Lower leg skin (tissue), 4 donors: Measurements from ENCODE around the gene GSTP1. TPM values are rescaled to one million over a fixed set of nuclear protein-coding genes. Genes with fewer than 3 reads are reported as not detected.
A peak's percentile ranks its signal among the peaks of the same experiment; 100 is the strongest.
"Not testable (repeated sequence)": the region's sequence is repeated elsewhere in the genome, so short reads cannot be mapped to it uniquely, and the experiment has no call there.

Experiments
- DNase-seq, 2 donors: peaks; one replicate each; pipeline ENCODE4 v3.0.0-alpha.2; 2019; ENCODE audit warnings: low spot score in 2 of 2
- H3K4me3 ChIP-seq: fragments of 200-600 bp; sonication (generic); 2 replicates; pipeline ENCODE4 v1.5.1; 2017; ENCODE audit warnings: mild to moderate bottlenecking, low read depth; ENCODE audit not compliant: poor library complexity, severe bottlenecking
- POLR2A ChIP-seq, 2 donors: fragments of 450-650 bp; IDR thresholded peaks; one replicate each; pipeline ENCODE4 v1.6.1; 2016 to 2017; ENCODE audit warnings: antibody characterized with exemption in 2 of 2, mild to moderate bottlenecking in 1 of 2, moderate library complexity in 1 of 2
- WGBS, 2 donors: methylation state at CpG; one replicate each; pipeline ENCODE4 v1.1.5; 2018; 5-methylcytosine and 5-hydroxymethylcytosine counted together
- intact Hi-C: fragments of 100-400 bp; cut with DNase I; formaldehyde crosslinking; loops from one replicate; pipeline ENCODE4 v1.15.0; 2023; ENCODE audit warnings: low total_unique reads
- total RNA-seq, 4 donors: library from RNA; depleted of rRNA; stranded (reverse); fragments of >200 nt; gene quantifications; one replicate each; pipeline ENCODE4 v1.1.0, GENCODE V29; 2016
- TF ChIP-seq, protein P1 (sequence below), 3 donors: fragments of 450-650 bp; IDR thresholded peaks; one replicate each; pipeline ENCODE4 v1.5.1; 2016; ENCODE audit warnings: antibody characterized with exemption in 3 of 3, mild to moderate bottlenecking in 3 of 3, moderate library complexity in 2 of 3

GSTP1 gene
- total RNA-seq, 4 donors from 2014 or later, result 1,126 to 2,386 (median 2,019) TPM

GRCh38 chr11:67588136-67588503 is 4.5 kb downstream of the GSTP1 start:
- intact Hi-C loops, result no loop called here
- no peak overlapping the region for H3K4me3 ChIP-seq
- WGBS, 2 donors, result 83 to 100% methylated on average over 1 of the region's 1 CpG
- no peak for DNase-seq
- TF ChIP-seq POLR2A (IDR thresholded peaks at IDR 0.05), result no peak
- TF ChIP-seq, protein P1, sequence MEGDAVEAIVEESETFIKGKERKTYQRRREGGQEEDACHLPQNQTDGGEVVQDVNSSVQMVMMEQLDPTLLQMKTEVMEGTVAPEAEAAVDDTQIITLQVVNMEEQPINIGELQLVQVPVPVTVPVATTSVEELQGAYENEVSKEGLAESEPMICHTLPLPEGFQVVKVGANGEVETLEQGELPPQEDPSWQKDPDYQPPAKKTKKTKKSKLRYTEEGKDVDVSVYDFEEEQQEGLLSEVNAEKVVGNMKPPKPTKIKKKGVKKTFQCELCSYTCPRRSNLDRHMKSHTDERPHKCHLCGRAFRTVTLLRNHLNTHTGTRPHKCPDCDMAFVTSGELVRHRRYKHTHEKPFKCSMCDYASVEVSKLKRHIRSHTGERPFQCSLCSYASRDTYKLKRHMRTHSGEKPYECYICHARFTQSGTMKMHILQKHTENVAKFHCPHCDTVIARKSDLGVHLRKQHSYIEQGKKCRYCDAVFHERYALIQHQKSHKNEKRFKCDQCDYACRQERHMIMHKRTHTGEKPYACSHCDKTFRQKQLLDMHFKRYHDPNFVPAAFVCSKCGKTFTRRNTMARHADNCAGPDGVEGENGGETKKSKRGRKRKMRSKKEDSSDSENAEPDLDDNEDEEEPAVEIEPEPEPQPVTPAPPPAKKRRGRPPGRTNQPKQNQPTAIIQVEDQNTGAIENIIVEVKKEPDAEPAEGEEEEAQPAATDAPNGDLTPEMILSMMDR (IDR thresholded peaks at IDR 0.05), result no peak

DNA sequence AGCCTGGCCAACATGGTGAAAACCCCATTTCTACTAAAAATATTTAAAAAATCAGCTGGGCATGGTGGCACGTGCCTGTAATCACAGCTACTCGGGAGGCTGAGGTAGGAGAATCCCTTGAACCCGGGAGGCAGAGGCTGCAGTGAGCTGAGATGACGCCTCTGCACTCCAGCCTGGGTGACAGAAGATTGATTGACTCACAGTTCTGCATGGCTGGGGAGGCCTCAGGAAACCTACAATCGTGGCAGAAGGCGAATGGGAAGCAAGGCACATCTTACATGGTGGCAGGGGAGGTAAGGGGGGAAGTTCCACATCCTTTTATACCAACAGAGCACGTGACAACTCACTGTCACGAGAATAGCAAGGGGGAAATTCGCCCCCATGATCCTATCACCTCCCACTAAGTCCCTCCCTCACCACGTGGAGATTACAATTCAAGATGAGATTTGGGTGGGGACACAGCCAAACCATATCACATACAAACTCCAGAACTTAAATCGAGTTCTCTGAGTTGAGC is 5.3 kb downstream of the GSTP1 start:
- DNase-seq, intact Hi-C loops: not testable (repeated sequence)
- 78 to 79% methylated on average over 11 of the region's 11 CpGs for WGBS, 2 donors

DNA sequence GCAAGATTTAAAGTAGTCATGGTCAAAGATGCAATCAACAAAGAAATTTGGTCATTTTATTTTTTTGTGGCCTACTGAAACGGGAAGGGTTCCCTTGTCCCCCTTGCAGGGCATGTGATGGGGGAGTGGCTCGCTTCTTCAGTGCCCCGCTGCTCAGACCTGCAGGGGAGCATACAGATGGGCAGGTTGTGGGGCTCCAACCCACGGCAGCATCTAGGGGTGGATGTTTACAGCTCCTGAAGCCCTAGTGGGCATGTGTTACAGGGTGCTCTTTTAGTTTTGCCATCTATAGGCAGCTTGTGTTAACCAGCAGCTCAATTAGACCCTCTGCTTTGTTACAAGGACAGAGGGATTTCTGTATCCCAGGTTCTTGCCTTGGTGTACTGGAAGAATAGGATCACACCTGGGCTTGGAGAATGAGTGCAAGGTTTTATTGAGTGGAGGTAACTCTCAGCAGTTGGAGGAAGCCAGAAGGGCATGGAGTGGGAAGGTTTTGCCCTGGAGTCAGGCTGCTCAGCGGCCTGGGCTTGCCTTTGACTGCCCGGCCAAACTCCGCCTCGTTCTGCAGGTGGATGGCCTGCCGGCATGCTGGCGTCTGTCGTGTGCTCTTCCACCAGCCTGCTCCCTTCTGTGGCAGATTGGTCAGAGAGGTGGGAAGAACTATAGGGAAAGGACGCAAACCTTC is 9.4 kb downstream of the GSTP1 start:
- WGBS, 2 donors, result 47 to 60% methylated on average over 7 to 12 of the region's 12 CpGs
- intact Hi-C loops, result no loop called here
- no peak for TF ChIP-seq POLR2A (IDR thresholded peaks at IDR 0.05)
- TF ChIP-seq, protein P1 (IDR thresholded peaks at IDR 0.05), result no peak
- no peak overlapping the region for H3K4me3 ChIP-seq
- DNase-seq, result no peak

More for the DNA sequence above, 5.3 kb downstream of the GSTP1 start:
- H3K4me3 ChIP-seq, result not testable (repeated sequence)

DNA sequence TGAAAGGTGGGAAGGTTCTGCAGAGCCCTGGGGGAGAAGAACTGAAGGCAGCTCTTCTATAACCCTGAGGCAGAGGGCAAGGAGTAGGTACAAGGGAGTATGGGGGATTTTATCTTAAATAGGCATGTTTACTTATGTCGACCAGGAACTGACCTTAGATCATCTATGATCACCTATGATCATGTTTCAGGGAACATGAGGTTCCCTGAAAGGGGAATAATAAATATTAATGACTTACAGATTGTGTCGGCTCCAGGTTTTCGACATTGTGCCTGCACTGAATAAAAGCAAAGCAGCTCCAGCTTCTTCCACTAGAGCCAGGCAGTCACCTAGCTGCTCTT is 9.9 kb downstream of the GSTP1 start:
- TF ChIP-seq, protein P1 (IDR thresholded peaks at IDR 0.05), result no peak
- intact Hi-C loops, result no loop called here
- H3K4me3 ChIP-seq, result no peak overlapping the region
- DNase-seq, result no peak
- WGBS, 2 donors, result 38 to 42% methylated on average over 3 of the region's 3 CpGs

DNA sequence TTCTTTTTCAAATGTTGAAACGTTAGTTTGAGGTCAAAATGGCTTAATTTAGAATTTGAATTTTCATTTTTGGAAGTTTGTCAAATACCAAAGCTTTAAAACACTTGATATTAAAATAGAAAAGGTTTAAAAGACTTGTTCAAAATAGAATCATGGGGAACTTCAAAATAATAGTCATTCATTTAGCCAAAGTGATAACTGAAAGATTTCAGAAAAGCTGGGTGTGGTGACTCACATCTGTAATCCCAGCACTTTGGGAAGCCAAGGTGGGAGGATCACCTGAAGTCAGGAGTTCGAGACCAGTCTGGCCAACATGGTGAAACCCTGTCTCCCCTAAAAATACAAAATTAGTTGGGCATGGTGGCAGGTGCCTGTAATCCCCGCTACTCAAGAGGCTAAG is 10.9 kb downstream of the GSTP1 start:
- TF ChIP-seq POLR2A (IDR thresholded peaks at IDR 0.05), result no peak
- TF ChIP-seq, protein P1 (IDR thresholded peaks at IDR 0.05), result no peak
- intact Hi-C loops, result no loop called here
- WGBS, 2 donors, result 65 to 70% methylated on average over 3 of the region's 3 CpGs
- H3K4me3 ChIP-seq, result no peak overlapping the region
- no peak for DNase-seq

DNA sequence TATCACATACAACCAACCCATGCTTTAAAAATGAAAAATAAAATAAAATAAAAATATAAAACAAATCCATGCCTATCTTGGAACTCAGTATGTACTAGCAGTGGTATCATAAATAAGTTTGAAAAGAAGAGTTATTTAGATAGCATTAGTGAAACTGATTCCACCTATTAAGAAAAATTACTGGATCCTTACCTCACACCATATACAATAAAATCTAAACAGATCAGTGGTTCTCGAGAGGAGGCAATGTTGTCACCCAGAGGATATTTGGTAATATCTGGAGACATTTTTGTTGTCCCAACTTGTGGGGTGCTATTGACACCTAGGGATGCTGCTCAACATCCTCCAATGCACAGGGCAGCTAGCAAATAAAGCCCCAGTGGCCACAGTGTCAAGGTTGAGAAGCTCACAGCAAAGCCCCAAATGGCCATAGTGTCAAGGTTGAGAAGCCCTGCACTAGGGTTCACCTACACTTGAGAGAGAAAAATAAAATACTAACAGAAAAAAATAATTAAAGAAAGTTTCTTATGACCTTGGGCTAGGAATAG is 13.2 kb downstream of the GSTP1 start:
- H3K4me3 ChIP-seq, result no peak overlapping the region
- 88 to 94% methylated on average over 1 of the region's 1 CpG for WGBS, 2 donors
- TF ChIP-seq POLR2A (IDR thresholded peaks at IDR 0.05), result no peak
- TF ChIP-seq, protein P1 (IDR thresholded peaks at IDR 0.05), result no peak
- DNase-seq, result no peak
- intact Hi-C loops, result no loop called here

DNA sequence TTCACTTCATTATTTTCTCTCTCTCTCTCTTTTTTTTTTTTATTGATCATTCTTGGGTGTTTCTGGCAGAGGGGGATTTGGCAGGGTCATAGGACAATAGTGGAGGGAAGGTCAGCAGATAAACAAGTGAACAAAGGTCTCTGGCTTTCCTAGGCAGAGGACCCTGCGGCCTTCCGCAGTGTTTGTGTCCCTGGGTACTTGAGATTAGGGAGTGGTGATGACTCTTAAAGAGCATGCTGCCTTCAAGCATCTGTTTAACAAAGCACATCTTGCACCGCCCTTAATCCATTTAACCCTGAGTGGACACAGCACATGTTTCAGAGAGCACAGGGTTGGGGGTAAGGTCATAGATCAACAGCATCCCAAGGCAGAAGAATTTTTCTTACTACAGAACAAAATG is 13.8 kb downstream of the GSTP1 start:
- intact Hi-C loops, DNase-seq, H3K4me3 ChIP-seq: not testable (repeated sequence)
- WGBS, 2 donors, result 89 to 90% methylated on average over 1 of the region's 3 CpGs

DNA sequence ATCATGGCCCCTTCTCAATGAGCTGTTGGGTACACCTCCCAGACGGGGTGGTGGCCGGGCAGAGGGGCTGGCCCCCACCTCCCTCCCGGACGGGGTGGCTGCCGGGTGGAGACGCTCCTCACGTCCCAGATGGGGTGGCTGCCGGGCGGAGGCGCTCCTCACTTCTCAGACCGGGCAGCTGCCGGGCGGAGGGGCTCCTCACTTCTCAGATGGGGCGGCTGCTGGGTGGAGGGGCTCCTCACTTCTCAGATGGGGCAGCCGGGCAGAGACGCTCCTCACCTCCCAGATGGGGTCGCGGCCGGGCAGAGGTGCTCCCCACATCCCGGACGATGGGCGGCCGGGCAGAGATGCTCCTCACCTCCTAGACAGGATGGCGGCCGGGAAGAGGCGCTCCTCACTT is 14.4 kb downstream of the GSTP1 start:
- WGBS, 2 donors, result 92 to 93% methylated on average over 13 to 24 of the region's 26 CpGs
- intact Hi-C loops, H3K4me3 ChIP-seq: not testable (repeated sequence)
- peak in 1 of 2 donors; percentile 81 for DNase-seq
